OCI-LY7 (cell line): Measurements from ENCODE around the gene DUOX1. TPM values are rescaled to one million over a fixed set of nuclear protein-coding genes. Genes with fewer than 3 reads are reported as not detected.

Experiments
- BruUV-seq: library from RNA; stranded (reverse); fragments of 400-500 nt; replicated peaks from 2 replicates; lab custom pipeline; 2021; lab: Mats Ljungman, UMichigan
- CTCF ChIA-PET: fragments of 300-600 bp; sonication (Branson Sonifier 250); formaldehyde crosslinking; loops from one replicate; lab custom pipeline; 2022; ENCODE audit warnings: antibody characterized with exemption; ENCODE audit not compliant: unreplicated experiment; lab: Charles Lee
- POLR2A ChIA-PET: fragments of 300-600 bp; sonication (Branson Sonifier 250); formaldehyde crosslinking; loops from one replicate; lab custom pipeline; 2022; ENCODE audit warnings: antibody characterized with exemption; lab: Charles Lee
- DNase-seq: peaks from one replicate; pipeline ENCODE4 v3.0.0-alpha.2; 2015; ENCODE audit warnings: low spot score
- H2AFZ ChIP-seq: fragments of 200-600 bp; sonication (generic), shearing (Covaris generic); 2 replicates; pipeline ENCODE4 v1.6.1; 2014; ENCODE audit warnings: mild to moderate bottlenecking, antibody characterized with exemption, low read length, moderate library complexity
- H3K27ac ChIP-seq: fragments of 200-600 bp; sonication (generic); 2 replicates; pipeline ENCODE4 v1.5.1; 2014; ENCODE audit warnings: mixed run types, low read depth, mild to moderate bottlenecking, moderate library complexity, low read length, inconsistent platforms; ENCODE audit not compliant: poor library complexity, severe bottlenecking
- H3K36me3 ChIP-seq: fragments of 200-600 bp; sonication (generic); 2 replicates; pipeline ENCODE4 v1.6.1; 2014; ENCODE audit warnings: mild to moderate bottlenecking, antibody characterized with exemption, low read length, moderate library complexity, mixed read lengths; ENCODE audit not compliant: insufficient read depth
- H3K4me1 ChIP-seq: fragments of 200-600 bp; sonication (generic); 2 replicates; pipeline ENCODE4 v1.5.1; 2014; ENCODE audit warnings: mild to moderate bottlenecking, low read length; ENCODE audit not compliant: insufficient read depth, poor library complexity, severe bottlenecking
- H3K4me2 ChIP-seq: fragments of 200-600 bp; sonication (generic); 2 replicates; pipeline ENCODE4 v1.6.1; 2014; ENCODE audit warnings: mild to moderate bottlenecking, low read length
- H3K4me3 ChIP-seq: fragments of 200-600 bp; sonication (generic); 2 replicates; pipeline ENCODE4 v1.5.1; 2014; ENCODE audit warnings: mild to moderate bottlenecking, low read depth, low read length; ENCODE audit not compliant: poor library complexity, severe bottlenecking
- H3K79me2 ChIP-seq: fragments of 200-600 bp; sonication (generic); 2 replicates; pipeline ENCODE4 v1.6.1; 2016; ENCODE audit warnings: low read depth, mild to moderate bottlenecking, low read length, moderate library complexity, mixed read lengths; ENCODE audit not compliant: insufficient read depth
- H3K9me2 ChIP-seq: fragments of 200-600 bp; sonication (generic); 2 replicates; pipeline ENCODE4 v1.6.1; 2016; ENCODE audit warnings: mild to moderate bottlenecking, low read length, mixed read lengths; ENCODE audit not compliant: insufficient read depth
- H3K9me3 ChIP-seq: fragments of 200-600 bp; sonication (generic); 2 replicates; pipeline ENCODE4 v1.6.1; 2014; ENCODE audit warnings: mild to moderate bottlenecking, mixed run types, low read length, mixed read lengths
- H4K20me1 ChIP-seq: fragments of 200-600 bp; sonication (generic); 2 replicates; pipeline ENCODE4 v1.6.1; 2014; ENCODE audit warnings: mild to moderate bottlenecking, antibody characterized with exemption, low read length, moderate library complexity, mixed read lengths; ENCODE audit not compliant: insufficient read depth
- CTCF ChIP-seq: fragments of 200-600 bp; sonication (generic); conservative IDR thresholded peaks from 2 replicates; pipeline ENCODE4 v1.5.1; 2014; ENCODE audit warnings: mild to moderate bottlenecking, antibody characterized with exemption, low read length, moderate library complexity, mixed read lengths
- EZH2phosphoT487 ChIP-seq: fragments of 200-600 bp; sonication (generic); IDR thresholded peaks from 2 replicates; pipeline ENCODE4 v1.6.1; 2018; ENCODE audit warnings: low read depth, borderline replicate concordance, mild to moderate bottlenecking, mixed run types, antibody characterized with exemption, low read length, moderate library complexity, mixed read lengths
- intact Hi-C: fragments of 100-400 bp; cut with micrococcal nuclease; formaldehyde crosslinking; loops from one replicate; pipeline ENCODE4 v1.10.0; 2022; ENCODE audit not compliant: unreplicated experiment
- total RNA-seq, 2 experiments: library from RNA; depleted of rRNA in 1 of 2; stranded (reverse); fragments of >200 nt in 1 of 2; shearing (Covaris generic) in 1 of 2; gene quantifications; 2 replicates each; pipeline ENCODE4 v1.2.3, GENCODE V29; 2014 to 2022

DUOX1 gene
- total RNA-seq, 2 experiments from 2014 or later, result not detected

GRCh38 chr15:45147606-45148005 is 17.8 kb downstream of the DUOX1 start:
- intact Hi-C loops, result no loop called here

GRCh38 chr15:45148076-45149059 is 18.6 kb downstream of the DUOX1 start:
- no peak for TF ChIP-seq EZH2phosphoT487
- TF ChIP-seq CTCF, result no peak
- Histone ChIP-seq H3K4me2 (no peak overlapping the region), H3K27ac (no peak overlapping the region), H3K4me3 (no peak overlapping the region), H3K9me3 (no peaks in the 10 kb centered on the region), H3K36me3 (no peaks in the 10 kb centered on the region), H3K4me1 (no peaks in the 10 kb centered on the region), H2AFZ (no peak overlapping the region), H3K79me2 (no peaks in the 10 kb centered on the region), H3K9me2 (no peaks in the 10 kb centered on the region), H4K20me1 (no peaks in the 10 kb centered on the region)
- intact Hi-C loops, result no loop called here
- ChIA-PET CTCF (interaction anchor here (0.6 kb wide), 1 partner anchor 9 kb away, joined by 3 read pairs; no protein-coding TSS in a partner anchor), POLR2A (interaction anchor here (0.6 kb wide), 1 partner anchor 59 kb away, joined by 3 read pairs; no protein-coding TSS in a partner anchor)
- no TSS peak for BruUV-seq
- DNase-seq, result no peak

More at GRCh38 chr15:45147606-45148005, 17.8 kb downstream of the DUOX1 start:
- no peak overlapping the region for H3K4me2 ChIP-seq
- ChIA-PET CTCF (no interaction called here), POLR2A (no interaction called here)
- no peaks in the 10 kb centered on the region for H3K9me3 ChIP-seq
- no peak for DNase-seq
- H3K4me3 ChIP-seq, result no peak overlapping the region
- no peaks in the 10 kb centered on the region for H3K9me2 ChIP-seq
- H3K27ac ChIP-seq, result no peak overlapping the region
- no peaks in the 10 kb centered on the region for H4K20me1 ChIP-seq
- no peak for TF ChIP-seq EZH2phosphoT487
- no peak for TF ChIP-seq CTCF
- no peak overlapping the region for H2AFZ ChIP-seq
- no peaks in the 10 kb centered on the region for H3K79me2 ChIP-seq
- H3K36me3 ChIP-seq, result no peaks in the 10 kb centered on the region
- BruUV-seq, result no TSS peak
- no peaks in the 10 kb centered on the region for H3K4me1 ChIP-seq

GRCh38 chr15:45149060-45149459 is 19.3 kb downstream of the DUOX1 start:
- no peak overlapping the region for H3K4me2 ChIP-seq
- H3K4me3 ChIP-seq, result no peak overlapping the region
- H3K9me3 ChIP-seq, result no peaks in the 10 kb centered on the region
- no peaks in the 10 kb centered on the region for H3K79me2 ChIP-seq
- H2AFZ ChIP-seq, result no peak overlapping the region
- H3K9me2 ChIP-seq, result no peaks in the 10 kb centered on the region
- no peaks in the 10 kb centered on the region for H3K4me1 ChIP-seq
- CTCF ChIA-PET, result interaction anchor here (0.6 kb wide), 1 partner anchor 8 kb away, joined by 3 read pairs; no protein-coding TSS in a partner anchor
- H3K27ac ChIP-seq, result no peak overlapping the region
- no peaks in the 10 kb centered on the region for H3K36me3 ChIP-seq
- DNase-seq, result no peak
- POLR2A ChIA-PET, result no interaction called here
- BruUV-seq, result no TSS peak
- H4K20me1 ChIP-seq, result no peaks in the 10 kb centered on the region
- intact Hi-C loops, result no loop called here
- TF ChIP-seq CTCF (no peak), EZH2phosphoT487 (no peak)
